Activated naive CD8-positive, alpha-beta T cell treated with anti-CD3 and anti-CD28 coated beads for 36 hours (primary cell): Measurements from ENCODE around the gene ZFAND6. TPM values are rescaled to one million over a fixed set of nuclear protein-coding genes. Genes with fewer than 3 reads are reported as not detected.
"Not testable (repeated sequence)": the region's sequence is repeated elsewhere in the genome, so short reads cannot be mapped to it uniquely, and the experiment has no call there.

Experiments
- DNase-seq: peaks from one replicate; pipeline ENCODE4 v3.0.0; 2021
- H3K27ac Mint-ChIP-seq: one replicate; pipeline ENCODE4 v1.8.0; 2022; ENCODE audit warnings: mild to moderate bottlenecking, moderate library complexity, mixed read lengths
- H3K27me3 Mint-ChIP-seq: one replicate; pipeline ENCODE4 v1.8.0; 2022; ENCODE audit warnings: mild to moderate bottlenecking, mixed read lengths
- H3K36me3 Mint-ChIP-seq: one replicate; pipeline ENCODE4 v1.8.0; 2021; ENCODE audit warnings: mild to moderate bottlenecking, mixed read lengths
- H3K4me1 Mint-ChIP-seq: one replicate; pipeline ENCODE4 v1.8.0; 2021; ENCODE audit warnings: mixed read lengths
- H3K4me3 Mint-ChIP-seq: one replicate; pipeline ENCODE4 v1.8.0; 2022; ENCODE audit warnings: mild to moderate bottlenecking, moderate library complexity, mixed read lengths
- H3K9me3 Mint-ChIP-seq: one replicate; pipeline ENCODE4 v1.8.0; 2022; ENCODE audit warnings: mixed read lengths
- total RNA-seq, 2 experiments: library from RNA; stranded (reverse); gene quantifications; one replicate each; pipeline ENCODE4 v1.2.3, GENCODE V29; 2021

ZFAND6 gene
- total RNA-seq, 2 experiments from 2014 or later = 25.5 to 28.7 TPM

- Mint-ChIP-seq H3K27ac (no peak overlapping the region), H3K27me3 (no peaks in the 10 kb centered on the region), H3K4me1 (peaks cover 13% of the 10 kb centered on the region), H3K4me3 (no peak overlapping the region), H3K36me3 (no peaks in the 10 kb centered on the region), H3K9me3 (no peaks in the 10 kb centered on the region)
- DNase-seq = no peak
These were observed 27.6 kb upstream of the ZFAND6 start for GRCh38 chr15:80031841-80032240.

GRCh38 chr15:80034629-80035028 is 24.8 kb upstream of the ZFAND6 start:
- Mint-ChIP-seq H3K4me3 (no peak overlapping the region), H3K27ac (no peak overlapping the region), H3K4me1 (peaks cover 13% of the 10 kb centered on the region), H3K9me3 (no peaks in the 10 kb centered on the region), H3K27me3 (no peaks in the 10 kb centered on the region), H3K36me3 (no peaks in the 10 kb centered on the region)
- no peak for DNase-seq

- Mint-ChIP-seq H3K4me3 (no peak overlapping the region), H3K36me3 (no peaks in the 10 kb centered on the region), H3K27me3 (no peaks in the 10 kb centered on the region), H3K9me3 (no peaks in the 10 kb centered on the region), H3K4me1 (peaks cover 13% of the 10 kb centered on the region), H3K27ac (no peak overlapping the region)
- no peak for DNase-seq
These were observed 23.4 kb upstream of the ZFAND6 start for GRCh38 chr15:80036071-80036470.

- H3K4me3 Mint-ChIP-seq = no peak overlapping the region
- H3K36me3 Mint-ChIP-seq = no peaks in the 10 kb centered on the region
- H3K27me3 Mint-ChIP-seq = no peaks in the 10 kb centered on the region
- no peaks in the 10 kb centered on the region for H3K9me3 Mint-ChIP-seq
- DNase-seq = no peak
- H3K4me1 Mint-ChIP-seq = no peaks in the 10 kb centered on the region
- H3K27ac Mint-ChIP-seq = no peak overlapping the region
These were observed 17.8 kb upstream of the ZFAND6 start for GRCh38 chr15:80041494-80042253.

GRCh38 chr15:80042568-80042967 is 16.9 kb upstream of the ZFAND6 start:
- no peak overlapping the region for H3K4me3 Mint-ChIP-seq
- no peaks in the 10 kb centered on the region for H3K27me3 Mint-ChIP-seq
- H3K36me3 Mint-ChIP-seq = no peaks in the 10 kb centered on the region
- DNase-seq = no peak
- H3K27ac Mint-ChIP-seq = no peak overlapping the region
- no peaks in the 10 kb centered on the region for H3K9me3 Mint-ChIP-seq
- H3K4me1 Mint-ChIP-seq = no peaks in the 10 kb centered on the region

GRCh38 chr15:80045219-80045618 is 14.3 kb upstream of the ZFAND6 start:
- not testable (repeated sequence) for H3K4me3 Mint-ChIP-seq, H3K4me1 Mint-ChIP-seq, H3K27ac Mint-ChIP-seq, H3K9me3 Mint-ChIP-seq, DNase-seq, H3K27me3 Mint-ChIP-seq, H3K36me3 Mint-ChIP-seq

- H3K9me3 Mint-ChIP-seq = no peaks in the 10 kb centered on the region
- H3K4me1 Mint-ChIP-seq = no peaks in the 10 kb centered on the region
- no peaks in the 10 kb centered on the region for H3K36me3 Mint-ChIP-seq
- no peaks in the 10 kb centered on the region for H3K27me3 Mint-ChIP-seq
- H3K27ac Mint-ChIP-seq = no peak overlapping the region
- DNase-seq = no peak
- no peak overlapping the region for H3K4me3 Mint-ChIP-seq
These were observed 10.4 kb upstream of the ZFAND6 start for GRCh38 chr15:80049046-80049445.

GRCh38 chr15:80052597-80053304 is 6.7 kb upstream of the ZFAND6 start:
- peaks cover 2% of the 10 kb centered on the region for H3K4me1 Mint-ChIP-seq
- H3K27ac Mint-ChIP-seq = no peak overlapping the region
- H3K4me3 Mint-ChIP-seq = no peak overlapping the region

GRCh38 chr15:80055933-80056332 is 3.5 kb upstream of the ZFAND6 start:
- Mint-ChIP-seq H3K4me3 (no peak overlapping the region), H3K4me1 (peaks cover 3% of the 10 kb centered on the region), H3K27me3 (no peaks in the 10 kb centered on the region), H3K36me3 (no peaks in the 10 kb centered on the region), H3K9me3 (no peaks in the 10 kb centered on the region), H3K27ac (no peak overlapping the region)
- DNase-seq = no peak

More at GRCh38 chr15:80052597-80053304, 6.7 kb upstream of the ZFAND6 start:
- Mint-ChIP-seq H3K27me3 (no peaks in the 10 kb centered on the region), H3K36me3 (no peaks in the 10 kb centered on the region), H3K9me3 (no peaks in the 10 kb centered on the region)
- no peak for DNase-seq

GRCh38 chr15:80058044-80058443 is 1.4 kb upstream of the ZFAND6 start:
- DNase-seq = no peak
- no peaks in the 10 kb centered on the region for H3K9me3 Mint-ChIP-seq
- H3K36me3 Mint-ChIP-seq = no peaks in the 10 kb centered on the region
- no peaks in the 10 kb centered on the region for H3K27me3 Mint-ChIP-seq
- peaks cover 22% of the 10 kb centered on the region for H3K4me1 Mint-ChIP-seq
- peak overlapping the region; percentile 38 for H3K4me3 Mint-ChIP-seq
- H3K27ac Mint-ChIP-seq = no peak overlapping the region

GRCh38 chr15:80059786-80060355 is 395 bp downstream of the ZFAND6 start:
- Mint-ChIP-seq H3K4me3 (peak overlapping the region; percentile 91), H3K27me3 (no peaks in the 10 kb centered on the region), H3K9me3 (no peaks in the 10 kb centered on the region), H3K36me3 (no peaks in the 10 kb centered on the region), H3K4me1 (peaks cover 30% of the 10 kb centered on the region), H3K27ac (peak overlapping the region; percentile 88)
- peak; percentile 82 for DNase-seq

- Mint-ChIP-seq H3K9me3 (no peaks in the 10 kb centered on the region), H3K36me3 (peaks cover 6% of the 10 kb centered on the region), H3K27ac (peak overlapping the region; percentile 88), H3K4me1 (peaks cover 33% of the 10 kb centered on the region), H3K4me3 (peak overlapping the region; percentile 85), H3K27me3 (no peaks in the 10 kb centered on the region)
- peak; percentile 23 for DNase-seq
These were observed 1.0 kb downstream of the ZFAND6 start for GRCh38 chr15:80060356-80061006.

- Mint-ChIP-seq H3K4me3 (peak overlapping the region; percentile 85), H3K9me3 (no peaks in the 10 kb centered on the region), H3K27me3 (no peaks in the 10 kb centered on the region), H3K27ac (no peak overlapping the region), H3K36me3 (peaks cover 6% of the 10 kb centered on the region), H3K4me1 (peaks cover 36% of the 10 kb centered on the region)
- no peak for DNase-seq
These were observed 2.1 kb downstream of the ZFAND6 start for GRCh38 chr15:80061582-80061981.

GRCh38 chr15:80066912-80067311 is 7.4 kb downstream of the ZFAND6 start:
- H3K9me3 Mint-ChIP-seq = no peaks in the 10 kb centered on the region
- peaks cover 10% of the 10 kb centered on the region for H3K36me3 Mint-ChIP-seq
- H3K27me3 Mint-ChIP-seq = no peaks in the 10 kb centered on the region
- H3K27ac Mint-ChIP-seq = no peak overlapping the region
- DNase-seq = no peak
- H3K4me1 Mint-ChIP-seq = peaks cover 54% of the 10 kb centered on the region
- H3K4me3 Mint-ChIP-seq = no peak overlapping the region

GRCh38 chr15:80068578-80068977 is 9.1 kb downstream of the ZFAND6 start:
- Mint-ChIP-seq H3K27ac (no peak overlapping the region), H3K4me1 (peaks cover 52% of the 10 kb centered on the region), H3K4me3 (no peak overlapping the region), H3K27me3 (no peaks in the 10 kb centered on the region), H3K36me3 (peaks cover 10% of the 10 kb centered on the region), H3K9me3 (no peaks in the 10 kb centered on the region)
- no peak for DNase-seq
